Measurements from ENCODE around the gene GCGR.

The GCGR gene

GRCh38 chr17:81803728-81804558, at the start of gene GCGR:
TSS of gene GCGR (plus strand) at chr17:81804150. CDS start at chr17:81809019, 4,869 bp downstream.
- no peak for DNase-seq

- DNase-seq = no peak
Observed at GRCh38 chr17:81792675-81793615, 11.0 kb upstream of the GCGR start.

- DNase-seq = no peak
Observed at GRCh38 chr17:81794074-81794476, 9.9 kb upstream of the GCGR start.

- DNase-seq = no peak
Observed at GRCh38 chr17:81794509-81794908, 9.4 kb upstream of the GCGR start.

GRCh38 chr17:81801327-81801726, 2.6 kb upstream of the GCGR start:
- DNase-seq = no peak

GRCh38 chr17:81802048-81802758, 1.7 kb upstream of the GCGR start:
- DNase-seq = no peak

- no peak for DNase-seq
Observed at GRCh38 chr17:81802856-81803643, 900 bp upstream of the GCGR start.

- no peak for DNase-seq
Observed at GRCh38 chr17:81804559-81805399, 829 bp downstream of the GCGR start.

GRCh38 chr17:81805707-81806460, 1.9 kb downstream of the GCGR start:
- DNase-seq = no peak

- no peak for DNase-seq
Observed at GRCh38 chr17:81806461-81807209, 2.7 kb downstream of the GCGR start.

- DNase-seq = peak in 1 of 2 experiments; percentile 43
Observed at GRCh38 chr17:81807210-81807719, 3.3 kb downstream of the GCGR start.

GRCh38 chr17:81807839-81808238, 3.9 kb downstream of the GCGR start:
- peak in 1 of 2 experiments; percentile 34 for DNase-seq

GRCh38 chr17:81808778-81809555, 5.0 kb downstream of the GCGR start:
- peak in 1 of 2 experiments; percentile 55 for DNase-seq

GRCh38 chr17:81809556-81809998, 5.6 kb downstream of the GCGR start:
- no peak for DNase-seq

GRCh38 chr17:81810476-81810875, 6.5 kb downstream of the GCGR start:
- no peak for DNase-seq

GRCh38 chr17:81810892-81811704, 7.1 kb downstream of the GCGR start:
- DNase-seq = no peak
